Fibroblast of lung (primary cell): Measurements from ENCODE around the gene S100A3.

Experiments
- CTCF ChIP-seq, 2 donors: IDR thresholded peaks in 1 of 2; conservative IDR thresholded peaks in 1 of 2; 1 replicate in 1 of 2; 2 replicates in 1 of 2; pipeline ENCODE4 v1.5.1; 2011 to 2012; ENCODE audit warnings: low read length in 2 of 2, control low read depth in 1 of 2, inconsistent platforms in 1 of 2, low read depth in 1 of 2, mild to moderate bottlenecking in 1 of 2
- EZH2 ChIP-seq: IDR thresholded peaks from 2 replicates; pipeline ENCODE4 v1.5.1; 2012; ENCODE audit warnings: low read length, control low read depth, mild to moderate bottlenecking; ENCODE audit errors: missing control alignments

- no peak for TF ChIP-seq CTCF (conservative IDR thresholded peaks at IDR 0.05 in 1 of 2, IDR thresholded peaks at IDR 0.05 in 1 of 2; ENCODE audit: low read depth in 1 of 2, low read length in 2 of 2)
- TF ChIP-seq EZH2: no peak
Observed at GRCh38 chr1:153534226-153534924, 14.7 kb downstream of the S100A3 start.
